ENCODE results near the gene DNAL1. TPM values are rescaled to one million over a fixed set of nuclear protein-coding genes. Genes with fewer than 3 reads are reported as not detected.

The DNAL1 gene
- total RNA-seq, 1 experiment from 2014 or later = 14.6 TPM

DNA sequence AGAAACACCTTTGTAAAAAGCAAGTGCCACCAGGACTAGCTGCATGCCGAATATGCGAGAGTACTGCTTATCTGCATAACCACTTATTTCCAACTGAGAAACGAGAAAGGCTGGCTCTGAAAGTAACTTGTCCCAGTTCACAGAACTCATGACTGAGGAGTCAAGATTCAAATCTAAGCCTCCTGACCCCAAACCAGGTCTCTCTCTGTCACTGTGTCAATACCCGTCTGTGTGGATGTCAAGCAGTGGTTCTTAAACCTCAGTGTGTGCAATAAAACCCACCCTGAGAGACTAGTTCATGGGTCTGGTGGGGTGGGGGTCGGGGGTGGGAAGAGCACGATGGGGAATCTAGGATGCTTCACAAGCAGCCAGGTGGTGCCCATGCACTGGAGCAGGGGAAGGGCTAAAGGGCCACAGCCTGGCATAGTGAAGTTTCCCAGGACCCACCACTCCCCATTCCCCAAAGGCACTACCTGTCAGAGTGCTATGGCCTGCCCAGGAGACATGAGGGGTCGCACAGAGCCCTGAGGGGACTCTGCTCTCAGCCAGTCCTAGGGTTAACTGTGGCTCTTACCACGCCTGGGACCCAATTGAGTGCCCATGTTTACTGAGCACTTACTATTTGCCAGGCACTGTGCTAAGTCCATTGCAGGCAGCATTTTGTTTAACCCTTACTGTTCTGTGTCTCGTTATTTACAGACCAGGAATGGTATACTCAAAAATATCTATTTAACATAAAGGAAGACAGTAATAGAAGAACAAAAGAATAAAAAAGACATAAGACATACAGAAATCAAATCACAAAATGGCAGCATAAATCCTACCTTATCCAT is 102.8 kb downstream of the DNAL1 start:
- intact Hi-C loops (cut with micrococcal nuclease) = no loop called here
- H3K9me3 ChIP-seq (ENCODE audit: control insufficient read depth in 1 of 2, insufficient read depth in 1 of 2, low read depth in 1 of 2, low read length in 2 of 2) = no peaks in the 10 kb centered on the region
- H3K4me2 ChIP-seq (ENCODE audit: low read length) = no peak overlapping the region
- DNase-seq (ENCODE audit: low read depth, low spot score) (no peak), ATAC-seq (no peak)
- no peak overlapping the region for H3K9ac ChIP-seq (ENCODE audit: low read length)
- no peaks in the 10 kb centered on the region for H3K36me3 ChIP-seq (ENCODE audit: control insufficient read depth in 1 of 2, insufficient read depth in 2 of 2, low read length in 2 of 2)
- H2AFZ ChIP-seq (ENCODE audit: low read depth, low read length, poor library complexity, severe bottlenecking) = no peak overlapping the region
- H4K20me1 ChIP-seq (ENCODE audit: insufficient read depth) = no peaks in the 10 kb centered on the region
- ChIA-PET RAD21 (ENCODE audit: low non-redundant PET in 1 of 2, low total read pairs in 2 of 2, uncharacterized antibody in 2 of 2, unreplicated experiment in 2 of 2) (no interaction called here), POLR2A (no interaction called here), CTCF (interaction anchor here (1.3 to 4.2 kb wide), 3 partner anchors 11 to 78 kb away, joined by 3 to 27 read pairs (median 4); a partner anchor contains a TSS)
- peaks cover 100% of the 10 kb centered on the region for H3K79me2 ChIP-seq (ENCODE audit: insufficient read depth, low read length)
- no peaks in the 10 kb centered on the region for H3K27me3 ChIP-seq (ENCODE audit: insufficient read depth, low read length)
- no peaks in the 10 kb centered on the region for H3K9me2 ChIP-seq (ENCODE audit: insufficient read depth)
- H3K4me3 ChIP-seq (replicated peaks in 1 of 2; ENCODE audit: low read depth in 1 of 2, low read length in 2 of 2) = no peak overlapping the region
- peaks cover 45 to 63% of the 10 kb centered on the region in 2 experiments for H3K4me1 ChIP-seq (ENCODE audit: control insufficient read depth in 1 of 2, insufficient read depth in 2 of 2, low read length in 2 of 2)
- BruUV-seq (replicated peaks) = no TSS peak
- no peak for TF ChIP-seq ELF1 (IDR thresholded peaks at IDR 0.05; ENCODE audit: borderline replicate concordance, low read depth)
- no peak for TF ChIP-seq ZFX (IDR thresholded peaks at IDR 0.05)
- TF ChIP-seq JUND (IDR thresholded peaks at IDR 0.05) = no peak
- no peak for TF ChIP-seq FOSL1 (IDR thresholded peaks at IDR 0.05; ENCODE audit: low read depth)
- TF ChIP-seq CBX3 (IDR thresholded peaks at IDR 0.05; ENCODE audit: low read depth) = no peak
- no peak for TF ChIP-seq EGR1 (IDR thresholded peaks at IDR 0.05; ENCODE audit: low read depth)
- TF ChIP-seq RAD21 (IDR thresholded peaks at IDR 0.05; ENCODE audit: low read depth) = no peak
- no peak for TF ChIP-seq YY1 (IDR thresholded peaks at IDR 0.05; ENCODE audit: extremely low read depth, insufficient replicate concordance, low read depth, low read length)
- TF ChIP-seq EZH2phosphoT487 (IDR thresholded peaks at IDR 0.05; ENCODE audit: borderline replicate concordance) = no peak
- no peak for TF ChIP-seq POLR2AphosphoS5 (IDR thresholded peaks at IDR 0.05; ENCODE audit: low read depth, low read length)
- no peak for TF ChIP-seq EZH2 (IDR thresholded peaks at IDR 0.05)
- TF ChIP-seq MAX (IDR thresholded peaks at IDR 0.05) = no peak
- no peak for TF ChIP-seq ATF3 (IDR thresholded peaks at IDR 0.05)
- TF ChIP-seq SRF (IDR thresholded peaks at IDR 0.05; ENCODE audit: low read depth) = no peak
- no peak for TF ChIP-seq ZNF274 (IDR thresholded peaks at IDR 0.05; ENCODE audit: low read depth, low read length)
- no peak for TF ChIP-seq CEBPB (IDR thresholded peaks at IDR 0.05; ENCODE audit: low read depth)
- TF ChIP-seq, protein P1, sequence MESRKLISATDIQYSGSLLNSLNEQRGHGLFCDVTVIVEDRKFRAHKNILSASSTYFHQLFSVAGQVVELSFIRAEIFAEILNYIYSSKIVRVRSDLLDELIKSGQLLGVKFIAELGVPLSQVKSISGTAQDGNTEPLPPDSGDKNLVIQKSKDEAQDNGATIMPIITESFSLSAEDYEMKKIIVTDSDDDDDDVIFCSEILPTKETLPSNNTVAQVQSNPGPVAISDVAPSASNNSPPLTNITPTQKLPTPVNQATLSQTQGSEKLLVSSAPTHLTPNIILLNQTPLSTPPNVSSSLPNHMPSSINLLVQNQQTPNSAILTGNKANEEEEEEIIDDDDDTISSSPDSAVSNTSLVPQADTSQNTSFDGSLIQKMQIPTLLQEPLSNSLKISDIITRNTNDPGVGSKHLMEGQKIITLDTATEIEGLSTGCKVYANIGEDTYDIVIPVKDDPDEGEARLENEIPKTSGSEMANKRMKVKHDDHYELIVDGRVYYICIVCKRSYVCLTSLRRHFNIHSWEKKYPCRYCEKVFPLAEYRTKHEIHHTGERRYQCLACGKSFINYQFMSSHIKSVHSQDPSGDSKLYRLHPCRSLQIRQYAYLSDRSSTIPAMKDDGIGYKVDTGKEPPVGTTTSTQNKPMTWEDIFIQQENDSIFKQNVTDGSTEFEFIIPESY (IDR thresholded peaks at IDR 0.05; ENCODE audit: extremely low read depth, insufficient replicate concordance, low read length) = no peak
- H3K27ac ChIP-seq (ENCODE audit: low read depth, low read length) = no peak overlapping the region
